ENCODE data around the gene NPM3. TPM values are rescaled to one million over a fixed set of nuclear protein-coding genes. Genes with fewer than 3 reads are reported as not detected.

Gene NPM3
- total and polyA plus RNA-seq, 7 experiments from 2014 or later, result 10.3 to 31.3 (median 15.5) TPM

DNA sequence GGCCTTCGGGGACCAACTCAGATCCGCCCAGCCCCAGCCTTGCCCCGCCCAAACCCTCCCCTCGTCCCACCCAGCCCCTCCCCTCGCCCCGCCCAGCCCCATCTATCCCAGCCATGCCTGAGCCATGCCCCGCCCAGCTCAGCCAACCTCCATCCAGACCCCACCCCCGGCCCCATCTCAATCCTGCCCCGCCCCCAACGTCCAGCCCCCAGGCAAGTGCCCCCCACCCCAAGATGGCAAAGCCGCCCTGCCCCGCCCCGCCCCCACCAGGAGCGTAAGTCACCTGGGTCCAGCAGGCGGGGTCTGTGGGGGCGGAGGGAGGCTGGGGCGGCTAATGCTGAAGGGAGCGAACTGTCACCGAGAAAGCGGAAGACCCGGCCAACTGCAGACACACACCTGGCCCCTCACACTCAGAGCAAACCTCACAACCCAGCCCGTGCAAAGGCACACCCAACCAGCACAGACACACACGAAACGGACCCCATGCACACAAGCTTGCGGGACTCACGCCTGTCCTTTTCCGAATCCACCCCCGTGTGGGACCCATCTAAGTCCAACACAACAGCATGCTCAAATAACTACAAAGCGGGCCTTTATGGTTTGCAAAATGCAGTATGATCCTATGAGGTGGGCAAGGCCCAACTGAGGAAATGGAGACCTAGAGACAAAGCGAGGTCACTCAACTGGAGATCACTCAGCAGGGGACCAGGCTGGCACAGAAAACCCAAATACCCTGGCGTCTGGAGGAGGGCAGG, 46.5 kb upstream of the NPM3 start:
- intact Hi-C loops (cut with micrococcal nuclease), result loop anchor here (1.0 to 10.0 kb wide), 14 partner anchors 11 to 795 kb away; partner anchors contain the start of genes ACTR1A (in 1 of the 2), BTRC (in 1 of the 2), GBF1 (in 1 of the 2) and NFKB2 (in 1 of the 2)
- Mint-ChIP-seq H3K27ac (peak overlapping the region; percentile 94 to 100 (median 99)), H3K4me3 (peak overlapping the region; percentile 79 to 94 (median 88)), H3K27me3 (peaks cover 0 to 4% (median 0%) of the 10 kb centered on the region in 5 donors), H3K4me1 (peaks cover 36 to 53% (median 47%) of the 10 kb centered on the region in 7 donors), H3K9me3 (peaks cover 0 to 16% (median 0%) of the 10 kb centered on the region in 11 donors), H3K36me3 (peaks cover 0 to 6% (median 0%) of the 10 kb centered on the region in 5 donors)
- Histone ChIP-seq H3K9me3 (ENCODE audit: control insufficient read depth in 2 of 3, low read length in 3 of 3) (no peaks in the 10 kb centered on the region), H3K4me3 (ENCODE audit: low read length) (peak overlapping the region; percentile 66), H3K36me3 (ENCODE audit: control insufficient read depth in 2 of 3, insufficient read depth in 3 of 3, low read length in 3 of 3) (no peaks in the 10 kb centered on the region), H3K27me3 (ENCODE audit: control insufficient read depth in 2 of 2, insufficient read depth in 2 of 2, low read length in 2 of 2) (no peaks in the 10 kb centered on the region), H3K4me1 (ENCODE audit: control insufficient read depth in 2 of 2, insufficient read depth in 2 of 2, low read length in 2 of 2) (peaks cover 16 to 45% of the 10 kb centered on the region in 2 donors), H3K27ac (ENCODE audit: low read depth, low read length) (peak overlapping the region; percentile 85)
- DNase-seq (peak; percentile 39 to 75 (median 66)), ATAC-seq (peak; percentile 6)
- CTCF ChIA-PET, result interaction anchor here (0.7 to 1.5 kb wide), 3 partner anchors 9 to 61 kb away, joined by 3 to 4 read pairs (median 3); no protein-coding TSS in a partner anchor
- POLR2A ChIA-PET, result interaction anchor here (0.6 to 8.8 kb wide), 4 partner anchors 9 to 34 kb away, joined by 3 to 71 read pairs (median 4); partner anchors contain the start of gene OGA

DNA sequence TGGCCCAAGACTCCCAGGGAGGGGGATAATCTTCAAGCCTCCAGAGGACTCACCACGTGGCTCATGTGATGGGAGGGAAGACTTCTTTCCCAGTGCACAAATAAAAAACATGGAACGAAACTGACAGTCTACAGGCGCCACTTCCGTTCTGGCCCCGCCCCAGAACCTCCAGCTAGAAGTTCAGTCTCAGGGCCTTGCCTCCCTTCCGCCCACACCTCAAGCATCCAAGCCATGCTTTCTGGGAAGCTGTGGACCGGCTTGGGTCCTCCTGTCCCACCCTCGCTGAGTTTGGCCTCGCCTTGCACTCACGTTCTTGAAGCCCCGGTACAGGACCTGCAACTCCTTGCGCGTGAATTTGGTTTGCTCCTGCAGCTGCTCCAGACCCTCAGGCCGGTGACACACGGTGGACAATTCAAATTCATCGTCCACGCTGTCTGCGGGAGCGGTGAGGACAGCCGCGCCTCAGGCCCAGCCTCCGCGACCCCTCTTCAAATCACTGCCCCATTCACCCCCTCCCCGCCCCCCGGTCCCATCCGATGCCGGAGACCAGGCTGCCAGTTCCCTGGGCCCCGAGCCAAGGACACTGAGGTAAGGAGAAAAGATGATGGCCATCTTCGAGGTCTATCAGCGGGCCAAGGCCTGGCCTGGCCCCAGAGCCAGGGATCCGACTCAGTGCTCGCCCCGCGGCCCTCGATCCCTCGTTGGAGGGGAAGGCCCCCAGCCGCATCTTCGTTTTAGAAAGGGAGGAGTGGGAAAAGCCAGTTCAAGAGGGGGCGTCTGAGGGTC, 45.7 kb upstream of the NPM3 start:
- Histone ChIP-seq H3K36me3 (ENCODE audit: control insufficient read depth in 2 of 3, insufficient read depth in 3 of 3, low read length in 3 of 3) (no peaks in the 10 kb centered on the region), H3K27ac (ENCODE audit: low read depth, low read length) (peak overlapping the region; percentile 52), H3K4me1 (ENCODE audit: control insufficient read depth in 2 of 2, insufficient read depth in 2 of 2, low read length in 2 of 2) (peaks cover 15 to 37% of the 10 kb centered on the region in 2 donors), H3K27me3 (ENCODE audit: control insufficient read depth in 2 of 2, insufficient read depth in 2 of 2, low read length in 2 of 2) (no peaks in the 10 kb centered on the region), H3K9me3 (ENCODE audit: control insufficient read depth in 2 of 3, low read length in 3 of 3) (no peaks in the 10 kb centered on the region), H3K4me3 (ENCODE audit: low read length) (no peak overlapping the region)
- H3K36me3 Mint-ChIP-seq, result peaks cover 0 to 6% (median 0%) of the 10 kb centered on the region in 5 donors
- CTCF ChIA-PET, result interaction anchor here (0.7 to 1.5 kb wide), 3 partner anchors 9 to 62 kb away, joined by 3 to 4 read pairs (median 3); no protein-coding TSS in a partner anchor
- H3K27ac Mint-ChIP-seq, result peak overlapping the region in 6 of 9 donors; percentile 15 to 99 (median 67)
- peak overlapping the region in 6 of 10 donors; percentile 5 to 87 (median 65) for H3K4me3 Mint-ChIP-seq
- DNase-seq (no peak), ATAC-seq (no peak)
- intact Hi-C loops (cut with micrococcal nuclease), result no loop called here
- peaks cover 0 to 4% (median 0%) of the 10 kb centered on the region in 5 donors for H3K27me3 Mint-ChIP-seq
- H3K9me3 Mint-ChIP-seq, result peaks cover 0 to 16% (median 0%) of the 10 kb centered on the region in 11 donors
- H3K4me1 Mint-ChIP-seq, result peaks cover 28 to 45% (median 39%) of the 10 kb centered on the region in 7 donors
- POLR2A ChIA-PET, result interaction anchor here (0.9 to 8.8 kb wide), 3 partner anchors 10 to 277 kb away, joined by 3 to 71 read pairs (median 3); partner anchors contain the start of gene OGA

DNA sequence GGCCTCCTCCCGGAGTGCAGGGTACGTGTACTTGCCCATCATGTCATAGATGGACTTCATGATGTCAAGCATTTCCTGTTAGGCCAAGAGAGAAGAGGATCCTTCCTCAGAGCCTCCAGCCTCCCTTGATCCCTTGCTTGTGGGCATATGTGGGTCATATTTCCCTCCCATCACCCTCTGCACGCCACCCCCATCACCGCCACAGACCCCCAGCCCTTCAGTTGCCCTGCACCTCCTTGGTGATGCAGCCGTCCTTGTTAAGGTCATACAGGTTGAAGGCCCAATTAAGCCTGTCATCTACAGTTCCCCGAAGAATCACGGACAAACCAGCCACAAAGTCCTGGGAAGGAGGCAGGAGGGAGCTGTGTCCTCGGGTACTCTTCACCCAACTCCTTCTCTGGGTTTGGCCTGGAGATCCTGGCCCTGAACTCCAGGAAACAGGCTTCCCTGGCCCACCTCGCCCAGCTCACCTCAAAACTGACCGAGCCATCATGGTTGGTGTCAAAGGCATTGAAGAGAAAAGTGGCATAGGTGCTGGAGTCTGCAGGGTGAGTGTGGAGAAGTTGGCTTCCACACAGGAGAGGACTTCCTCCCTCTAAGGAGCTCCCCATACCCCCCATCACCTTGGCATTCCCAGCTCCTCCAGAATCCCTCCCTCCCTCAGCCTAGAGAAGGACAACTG, 44.8 kb upstream of the NPM3 start:
- Histone ChIP-seq H3K36me3 (ENCODE audit: control insufficient read depth in 2 of 3, insufficient read depth in 3 of 3, low read length in 3 of 3) (no peaks in the 10 kb centered on the region), H3K4me1 (ENCODE audit: control insufficient read depth in 2 of 2, insufficient read depth in 2 of 2, low read length in 2 of 2) (peaks cover 15 to 30% of the 10 kb centered on the region in 2 donors), H3K27me3 (ENCODE audit: control insufficient read depth in 2 of 2, insufficient read depth in 2 of 2, low read length in 2 of 2) (no peaks in the 10 kb centered on the region), H3K27ac (ENCODE audit: low read depth, low read length) (no peak overlapping the region), H3K9me3 (ENCODE audit: control insufficient read depth in 2 of 3, low read length in 3 of 3) (no peaks in the 10 kb centered on the region), H3K4me3 (ENCODE audit: low read length) (no peak overlapping the region)
- Mint-ChIP-seq H3K4me1 (peaks cover 22 to 36% (median 30%) of the 10 kb centered on the region in 7 donors), H3K36me3 (peaks cover 0 to 6% (median 0%) of the 10 kb centered on the region in 5 donors), H3K27ac (peak overlapping the region in 5 of 9 donors; percentile 3 to 99 (median 47)), H3K4me3 (peak overlapping the region in 6 of 10 donors; percentile 10 to 87 (median 44)), H3K27me3 (peaks cover 0 to 4% (median 0%) of the 10 kb centered on the region in 5 donors), H3K9me3 (peaks cover 0 to 16% (median 0%) of the 10 kb centered on the region in 11 donors)
- ChIA-PET CTCF (interaction anchor here (0.9 to 1.5 kb wide), 2 partner anchors 9 to 12 kb away, joined by 3 to 4 read pairs; no protein-coding TSS in a partner anchor), POLR2A (interaction anchor here (1.0 to 8.8 kb wide), 3 partner anchors 9 to 278 kb away, joined by 3 to 71 read pairs (median 4); partner anchors contain the start of gene OGA)
- no peak for DNase-seq
- no peak for ATAC-seq
- intact Hi-C loops (cut with micrococcal nuclease), result no loop called here

DNA sequence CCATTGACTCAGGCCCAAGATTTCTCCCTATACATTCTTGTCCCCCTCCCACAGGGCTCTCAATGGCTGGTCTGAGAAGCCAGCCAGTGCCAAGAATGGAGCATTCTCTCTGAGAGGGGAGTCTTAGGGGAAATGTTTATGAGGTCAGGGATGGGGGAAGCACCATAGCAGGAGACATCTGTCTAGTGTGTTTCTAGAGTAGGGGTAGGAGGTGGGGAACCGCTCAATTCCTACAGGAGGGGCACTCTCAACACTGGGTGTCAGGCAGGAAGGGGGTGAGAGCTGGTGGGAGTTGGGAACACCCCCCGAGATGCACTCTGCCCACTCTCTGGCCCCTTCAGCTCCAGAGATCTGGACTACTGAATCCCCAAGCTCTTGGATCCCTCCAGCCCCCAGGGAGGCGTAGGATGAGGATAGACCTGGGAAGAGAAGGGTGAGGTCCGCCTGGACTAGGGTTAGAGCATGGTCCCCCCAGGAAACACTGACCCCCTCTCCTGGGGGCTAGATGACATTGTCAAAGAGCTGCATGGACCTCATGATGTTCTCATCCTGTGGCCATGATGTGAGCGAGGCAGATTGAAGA, 43.7 kb upstream of the NPM3 start:
- no peak overlapping the region for H3K4me3 ChIP-seq (ENCODE audit: low read length)
- H3K27me3 ChIP-seq (ENCODE audit: control insufficient read depth in 2 of 2, insufficient read depth in 2 of 2, low read length in 2 of 2), result no peaks in the 10 kb centered on the region
- peaks cover 0 to 10% (median 0%) of the 10 kb centered on the region in 11 donors for H3K9me3 Mint-ChIP-seq
- ATAC-seq (no peak), DNase-seq (no peak)
- peaks cover 0 to 6% (median 2%) of the 10 kb centered on the region in 5 donors for H3K36me3 Mint-ChIP-seq
- H3K4me1 ChIP-seq (ENCODE audit: control insufficient read depth in 2 of 2, insufficient read depth in 2 of 2, low read length in 2 of 2), result peaks cover 11 to 19% of the 10 kb centered on the region in 2 donors
- peak overlapping the region in 3 of 10 donors; percentile 6 to 51 (median 39) for H3K4me3 Mint-ChIP-seq
- H3K36me3 ChIP-seq (ENCODE audit: control insufficient read depth in 2 of 3, insufficient read depth in 3 of 3, low read length in 3 of 3), result no peaks in the 10 kb centered on the region
- peak overlapping the region; percentile 19 for H3K27ac ChIP-seq (ENCODE audit: low read depth, low read length)
- peaks cover 0 to 4% (median 0%) of the 10 kb centered on the region in 5 donors for H3K27me3 Mint-ChIP-seq
- POLR2A ChIA-PET, result interaction anchor here (0.8 to 8.8 kb wide), 3 partner anchors 8 to 40 kb away, joined by 3 to 71 read pairs (median 4); partner anchors contain the start of gene OGA
- CTCF ChIA-PET, result interaction anchor here (1.5 kb wide), 1 partner anchor 8 kb away, joined by 4 read pairs; no protein-coding TSS in a partner anchor
- H3K27ac Mint-ChIP-seq, result peak overlapping the region in 7 of 9 donors; percentile 3 to 90 (median 59)
- peaks cover 21 to 30% (median 24%) of the 10 kb centered on the region in 7 donors for H3K4me1 Mint-ChIP-seq
- intact Hi-C loops (cut with micrococcal nuclease), result no loop called here
- no peaks in the 10 kb centered on the region for H3K9me3 ChIP-seq (ENCODE audit: control insufficient read depth in 2 of 3, low read length in 3 of 3)

DNA sequence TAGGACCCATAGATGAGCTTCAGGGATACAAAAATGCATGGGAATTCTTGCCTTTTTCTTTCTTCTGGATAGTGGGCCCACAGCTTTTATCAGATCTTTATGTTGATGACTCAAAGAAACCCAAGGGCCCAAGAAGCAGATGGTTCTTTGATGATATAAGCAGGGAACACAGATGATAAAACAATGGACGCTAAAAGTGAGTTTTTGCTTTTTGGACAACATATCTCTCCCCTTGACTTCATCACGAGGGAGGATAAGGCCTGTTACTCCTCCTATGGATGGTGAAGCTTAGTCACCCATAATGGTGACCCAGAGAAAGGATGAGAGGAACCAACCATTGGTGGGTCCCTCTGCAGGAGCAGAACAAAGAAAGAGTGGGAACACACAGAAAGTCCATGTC, 41.5 kb upstream of the NPM3 start:
- no peak overlapping the region for H3K27ac Mint-ChIP-seq
- no peak overlapping the region for H3K4me3 Mint-ChIP-seq
- ChIA-PET CTCF (no interaction called here), POLR2A (no interaction called here)
- no peaks in the 10 kb centered on the region for H3K9me3 Mint-ChIP-seq
- no peaks in the 10 kb centered on the region for H3K27me3 Mint-ChIP-seq
- peaks cover under 1 to 1% of the 10 kb centered on the region in 2 donors for H3K4me1 ChIP-seq (ENCODE audit: control insufficient read depth in 2 of 2, insufficient read depth in 2 of 2, low read length in 2 of 2)
- no peaks in the 10 kb centered on the region for H3K9me3 ChIP-seq (ENCODE audit: control insufficient read depth in 2 of 3, low read length in 3 of 3)
- peaks cover 0 to 7% (median 0%) of the 10 kb centered on the region in 5 donors for H3K36me3 Mint-ChIP-seq
- no peaks in the 10 kb centered on the region for H3K27me3 ChIP-seq (ENCODE audit: control insufficient read depth in 2 of 2, insufficient read depth in 2 of 2, low read length in 2 of 2)
- ATAC-seq (no peak), DNase-seq (no peak)
- H3K4me1 Mint-ChIP-seq, result peaks cover 11 to 19% (median 13%) of the 10 kb centered on the region in 7 donors
- intact Hi-C loops (cut with micrococcal nuclease), result no loop called here
- no peaks in the 10 kb centered on the region for H3K36me3 ChIP-seq (ENCODE audit: control insufficient read depth in 2 of 3, insufficient read depth in 3 of 3, low read length in 3 of 3)
- no peak overlapping the region for H3K27ac ChIP-seq (ENCODE audit: low read depth, low read length)
- H3K4me3 ChIP-seq (ENCODE audit: low read length), result no peak overlapping the region
